Calu3 (cell line): Measurements from ENCODE around the gene JSRP1. TPM values are rescaled to one million over a fixed set of nuclear protein-coding genes. Genes with fewer than 3 reads are reported as not detected.
"Not testable (repeated sequence)": the region's sequence is repeated elsewhere in the genome, so short reads cannot be mapped to it uniquely, and the experiment has no call there.

ENCODE experiments used
- BruUV-seq: library from RNA; stranded (reverse); fragments of 400-500 nt; replicated peaks from 2 replicates; lab custom pipeline; 2021; lab: Mats Ljungman, UMichigan
- CTCF ChIA-PET: fragments of 300-600 bp; sonication (Branson Sonifier 250); formaldehyde crosslinking; loops from one replicate; lab custom pipeline; 2022; ENCODE audit warnings: antibody characterized with exemption; lab: Charles Lee
- DNase-seq: peaks from one replicate; pipeline ENCODE4 v3.0.0; 2022
- H3K27ac Mint-ChIP-seq: one replicate; pipeline ENCODE4 v1.8.0; 2022; ENCODE audit warnings: mixed read lengths; ENCODE audit not compliant: unreplicated experiment
- H3K27me3 Mint-ChIP-seq: one replicate; pipeline ENCODE4 v1.8.0; 2022; ENCODE audit warnings: mixed read lengths; ENCODE audit not compliant: unreplicated experiment
- H3K36me3 Mint-ChIP-seq: one replicate; pipeline ENCODE4 v1.8.0; 2022; ENCODE audit warnings: mild to moderate bottlenecking, moderate library complexity, mixed read lengths; ENCODE audit not compliant: insufficient read depth, unreplicated experiment
- H3K4me1 Mint-ChIP-seq: one replicate; pipeline ENCODE4 v1.8.0; 2022; ENCODE audit warnings: mild to moderate bottlenecking, low read depth, mixed read lengths; ENCODE audit not compliant: unreplicated experiment
- H3K4me3 Mint-ChIP-seq: one replicate; pipeline ENCODE4 v1.8.0; 2022; ENCODE audit warnings: mild to moderate bottlenecking, low read depth, moderate library complexity, mixed read lengths; ENCODE audit not compliant: unreplicated experiment
- H3K9me3 Mint-ChIP-seq: one replicate; pipeline ENCODE4 v1.8.0; 2022; ENCODE audit warnings: low read depth, mixed read lengths; ENCODE audit not compliant: unreplicated experiment
- intact Hi-C: fragments of 100-400 bp; cut with micrococcal nuclease; formaldehyde crosslinking; loops from one replicate; pipeline ENCODE4 v1.10.0; 2022; ENCODE audit not compliant: unreplicated experiment
- total RNA-seq: library from RNA; stranded (reverse); gene quantifications from 2 replicates; pipeline ENCODE4 v1.2.3, GENCODE V29; 2022
- TF ChIP-seq, protein P1 (sequence below): fragments of 200-600 bp; IDR thresholded peaks from one replicate; pipeline ENCODE4 v1.8.0; 2022; ENCODE audit warnings: antibody characterized with exemption; ENCODE audit not compliant: unreplicated experiment

JSRP1 gene
- total RNA-seq, 1 experiment from 2014 or later: 0.73 TPM

DNA sequence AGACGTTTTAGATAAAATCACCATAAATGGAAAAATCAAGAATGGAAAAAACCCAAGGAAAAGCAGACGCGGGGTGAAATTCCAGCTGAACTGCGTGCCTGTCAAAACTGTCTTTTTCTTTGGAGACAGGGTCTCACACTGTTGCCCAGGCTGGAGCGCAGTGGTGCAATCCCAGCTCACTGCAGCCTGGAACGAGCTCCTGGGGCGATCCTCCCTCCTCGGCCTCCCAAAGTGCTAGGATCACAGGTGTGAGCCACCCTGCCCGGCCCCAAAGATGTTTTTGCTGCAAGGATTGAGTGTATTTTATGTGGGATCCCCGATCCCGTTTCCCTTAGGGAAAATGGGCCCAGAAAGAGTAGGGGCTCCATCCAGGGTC, 26.6 kb upstream of the JSRP1 start:
- Mint-ChIP-seq H3K27me3 (peaks cover 3% of the 10 kb centered on the region), H3K4me1 (no peaks in the 10 kb centered on the region), H3K36me3 (peaks cover 8% of the 10 kb centered on the region), H3K9me3 (no peaks in the 10 kb centered on the region), H3K27ac (no peak overlapping the region), H3K4me3 (no peak overlapping the region)
- TF ChIP-seq, protein P1, sequence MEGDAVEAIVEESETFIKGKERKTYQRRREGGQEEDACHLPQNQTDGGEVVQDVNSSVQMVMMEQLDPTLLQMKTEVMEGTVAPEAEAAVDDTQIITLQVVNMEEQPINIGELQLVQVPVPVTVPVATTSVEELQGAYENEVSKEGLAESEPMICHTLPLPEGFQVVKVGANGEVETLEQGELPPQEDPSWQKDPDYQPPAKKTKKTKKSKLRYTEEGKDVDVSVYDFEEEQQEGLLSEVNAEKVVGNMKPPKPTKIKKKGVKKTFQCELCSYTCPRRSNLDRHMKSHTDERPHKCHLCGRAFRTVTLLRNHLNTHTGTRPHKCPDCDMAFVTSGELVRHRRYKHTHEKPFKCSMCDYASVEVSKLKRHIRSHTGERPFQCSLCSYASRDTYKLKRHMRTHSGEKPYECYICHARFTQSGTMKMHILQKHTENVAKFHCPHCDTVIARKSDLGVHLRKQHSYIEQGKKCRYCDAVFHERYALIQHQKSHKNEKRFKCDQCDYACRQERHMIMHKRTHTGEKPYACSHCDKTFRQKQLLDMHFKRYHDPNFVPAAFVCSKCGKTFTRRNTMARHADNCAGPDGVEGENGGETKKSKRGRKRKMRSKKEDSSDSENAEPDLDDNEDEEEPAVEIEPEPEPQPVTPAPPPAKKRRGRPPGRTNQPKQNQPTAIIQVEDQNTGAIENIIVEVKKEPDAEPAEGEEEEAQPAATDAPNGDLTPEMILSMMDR: no peak
- BruUV-seq: no TSS peak
- intact Hi-C loops: no loop called here
- DNase-seq: no peak
- CTCF ChIA-PET: no interaction called here

DNA sequence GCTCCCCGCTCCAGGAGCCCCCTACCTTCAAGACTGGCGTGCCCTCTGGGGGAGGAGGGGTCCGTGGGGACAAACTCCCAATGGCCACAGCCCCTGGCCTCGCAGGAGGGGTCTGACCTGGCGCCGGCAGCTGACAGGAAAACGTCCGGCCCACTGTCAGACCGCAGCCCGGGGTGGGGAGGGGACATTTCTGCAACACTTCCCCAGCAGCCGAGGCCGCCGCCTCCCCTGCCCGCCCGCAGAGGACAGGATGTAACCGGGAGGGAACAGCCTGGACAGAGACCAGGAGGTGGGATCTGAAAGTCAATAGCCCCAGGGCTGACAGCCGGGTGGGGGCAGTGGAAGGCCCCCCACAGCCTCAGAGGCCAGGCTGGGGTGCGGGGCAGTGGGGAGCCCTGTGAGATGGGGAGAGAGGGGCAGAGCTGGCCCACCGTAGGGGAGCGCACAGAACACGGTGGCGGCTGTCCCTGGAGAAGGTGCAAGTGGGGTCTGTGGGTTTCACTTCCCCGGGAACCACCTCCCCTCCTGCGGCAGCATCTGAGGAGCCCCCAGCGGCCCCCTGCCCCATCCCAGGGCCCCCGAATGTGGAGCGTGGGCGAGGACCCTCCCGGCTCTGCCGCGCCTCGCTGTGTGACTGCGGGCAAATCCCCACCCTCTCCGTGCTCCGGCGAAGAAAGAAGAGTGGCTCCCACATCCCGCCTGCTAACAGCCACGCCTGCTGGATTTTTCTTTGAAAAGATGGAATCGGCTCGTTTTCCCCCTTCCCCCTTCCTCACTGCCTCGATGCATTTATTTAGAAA, 26.0 kb upstream of the JSRP1 start, which contains the start of gene PEAK3:
Gene PEAK3 (minus strand): TSS at position 114 of the 800 bp plus-strand sequence. CDS start 1,244 bp downstream, outside the sequence.
- no peak for DNase-seq
- intact Hi-C loops: no loop called here
- H3K36me3 Mint-ChIP-seq: peaks cover 14% of the 10 kb centered on the region
- no peak within 1 kb of the TSS for H3K4me3 Mint-ChIP-seq
- no peaks in the 10 kb centered on the region for H3K4me1 Mint-ChIP-seq
- BruUV-seq: no TSS peak
- H3K27ac Mint-ChIP-seq: no peak within 1 kb of the TSS
- CTCF ChIA-PET: no interaction called here
- TF ChIP-seq, protein P1: no peak
- H3K9me3 Mint-ChIP-seq: no peaks in the 10 kb centered on the region
- no peaks in the 10 kb centered on the region for H3K27me3 Mint-ChIP-seq

DNA sequence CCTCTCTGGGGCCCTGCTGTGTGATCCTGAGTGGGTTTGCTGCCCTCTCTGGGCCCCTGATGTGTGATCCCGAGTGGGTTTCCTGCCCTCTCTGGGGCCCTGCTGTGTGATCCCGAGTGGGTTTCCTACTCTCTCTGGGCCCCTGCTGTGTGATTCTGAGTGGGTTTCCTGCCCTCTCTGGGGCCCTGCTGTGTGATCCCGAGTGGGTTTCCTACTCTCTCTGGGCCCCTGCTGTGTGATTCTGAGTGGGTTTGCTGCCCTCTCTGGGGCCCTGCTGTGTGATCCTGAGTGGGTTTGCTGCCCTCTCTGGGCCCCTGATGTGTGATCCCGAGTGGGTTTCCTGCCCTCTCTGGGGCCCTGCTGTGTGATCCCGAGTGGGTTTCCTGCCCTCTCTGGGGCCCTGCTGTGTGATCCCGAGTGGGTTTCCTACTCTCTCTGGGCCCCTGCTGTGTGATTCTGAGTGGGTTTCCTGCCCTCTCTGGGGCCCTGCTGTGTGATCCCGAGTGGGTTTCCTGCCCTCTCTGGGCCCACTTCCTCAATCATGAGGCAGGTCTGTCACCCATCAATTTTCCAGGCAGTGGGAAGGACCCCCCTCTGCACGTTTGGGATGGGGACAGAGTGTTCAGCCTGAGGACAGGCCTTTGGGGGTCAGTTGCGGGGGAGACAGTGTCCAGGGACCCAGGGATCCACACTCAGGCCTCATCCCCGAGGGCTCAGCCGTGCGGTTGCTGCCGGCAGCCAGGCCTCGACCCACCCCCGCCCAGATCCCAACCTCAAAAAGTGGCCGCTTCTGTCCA, 25.2 kb upstream of the JSRP1 start:
- H3K27me3 Mint-ChIP-seq, H3K27ac Mint-ChIP-seq, BruUV-seq, CTCF ChIA-PET, H3K4me3 Mint-ChIP-seq, DNase-seq, intact Hi-C loops, H3K4me1 Mint-ChIP-seq, H3K9me3 Mint-ChIP-seq: not testable (repeated sequence)
- H3K36me3 Mint-ChIP-seq: peaks cover 17% of the 10 kb centered on the region

DNA sequence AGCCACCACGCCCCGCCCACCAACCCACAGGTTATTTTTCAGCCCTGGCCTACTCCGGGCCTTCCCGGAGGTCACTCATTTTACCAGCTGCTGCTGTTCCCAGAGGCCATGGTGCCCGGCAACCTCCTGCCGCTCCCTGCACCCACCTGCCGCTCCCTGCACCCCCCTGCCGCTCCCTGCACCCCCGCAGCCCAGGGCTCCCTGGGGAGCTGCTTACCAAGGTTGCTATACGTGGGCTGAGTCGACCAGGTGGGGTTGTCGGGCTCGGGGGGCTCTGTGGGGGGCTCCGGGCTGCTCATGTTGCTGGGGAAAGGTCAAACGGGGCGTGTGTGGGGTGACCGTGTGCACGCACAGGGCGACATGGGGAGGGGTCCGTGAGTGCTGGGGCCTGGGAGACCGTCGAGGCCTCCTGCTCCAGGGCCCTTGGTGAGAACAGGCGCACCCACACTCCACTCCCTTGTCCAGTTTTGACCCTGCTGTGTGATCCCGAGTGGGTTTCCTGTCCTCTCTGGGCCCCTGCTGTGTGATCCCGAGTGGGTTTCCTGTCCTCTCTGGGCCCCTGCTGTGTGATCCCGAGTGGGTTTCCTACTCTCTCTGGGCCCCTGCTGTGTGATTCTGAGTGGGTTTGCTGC, 24.5 kb upstream of the JSRP1 start:
- Mint-ChIP-seq H3K4me1 (no peaks in the 10 kb centered on the region), H3K36me3 (peaks cover 17% of the 10 kb centered on the region), H3K4me3 (no peak overlapping the region), H3K9me3 (no peaks in the 10 kb centered on the region), H3K27ac (no peak overlapping the region), H3K27me3 (no peaks in the 10 kb centered on the region)
- CTCF ChIA-PET: no interaction called here
- DNase-seq: no peak
- TF ChIP-seq, protein P1: no peak
- BruUV-seq: no TSS peak
- intact Hi-C loops: no loop called here
